Upper lobe of left lung (tissue), 6 donors: ENCODE results near the gene PPFIA2. TPM values are rescaled to one million over a fixed set of nuclear protein-coding genes. Genes with fewer than 3 reads are reported as not detected.

Source experiments
- ATAC-seq, 2 donors: fragments of 200-7000 bp; cut with Tn5 transposase; one replicate each; pipeline ENCODE4 v1.9.1; 2022; ENCODE audit warnings: mild to moderate bottlenecking in 2 of 2, moderate library complexity in 2 of 2; ENCODE audit not compliant: low FRiP score in 2 of 2
- DNase-seq, 2 donors: peaks; one replicate each; pipeline ENCODE4 v3.0.0-alpha.2; 2019 to 2020
- H3K27ac ChIP-seq, 4 donors: fragments of 200-600 bp; sonication (generic); one replicate each; pipeline ENCODE4 v1.5.1; 2016 to 2019
- H3K27me3 ChIP-seq, 4 donors: fragments of 200-600 bp; sonication (generic); one replicate each; pipeline ENCODE4 v1.5.1; 2017 to 2019
- H3K36me3 ChIP-seq, 4 donors: fragments of 200-600 bp; sonication (generic); one replicate each; pipeline ENCODE4 v1.5.1; 2016 to 2019
- H3K4me1 ChIP-seq, 4 donors: fragments of 200-600 bp; sonication (generic); one replicate each; pipeline ENCODE4 v1.5.1; 2018 to 2019
- H3K4me3 ChIP-seq, 4 donors: fragments of 200-600 bp; sonication (generic); one replicate each; pipeline ENCODE4 v1.5.1; 2017 to 2019; ENCODE audit warnings: mild to moderate bottlenecking in 2 of 4, moderate library complexity in 1 of 4
- H3K9me3 ChIP-seq, 4 donors: fragments of 200-600 bp; sonication (generic); one replicate each; pipeline ENCODE4 v1.5.1; 2018 to 2019
- EP300 ChIP-seq, 4 donors: sonication (generic); formaldehyde crosslinking; IDR thresholded peaks; one replicate each; pipeline ENCODE4 v1.5.1; 2017; ENCODE audit warnings: antibody characterized with exemption in 4 of 4, control low read depth in 2 of 4
- POLR2A ChIP-seq, 4 donors: fragments of 450-650 bp; IDR thresholded peaks; one replicate each; pipeline ENCODE4 v1.5.1; 2016 to 2017; ENCODE audit warnings: antibody characterized with exemption in 4 of 4, mild to moderate bottlenecking in 2 of 4
- POLR2AphosphoS5 ChIP-seq, 2 donors: sonication (generic); formaldehyde crosslinking; IDR thresholded peaks; one replicate each; pipeline ENCODE4 v1.5.1; 2017; ENCODE audit warnings: antibody characterized with exemption in 2 of 2
- WGBS, 2 donors: methylation state at CpG; one replicate each; pipeline ENCODE4 v1.1.5; 2017 to 2018; 5-methylcytosine and 5-hydroxymethylcytosine counted together
- total RNA-seq, 6 donors: library from RNA; depleted of rRNA in 4 of 6; stranded (reverse); fragments of >200 nt in 4 of 6; gene quantifications; one replicate each; pipeline versions ENCODE4 v1.1.0 to v1.2.1, GENCODE V29; 2016 to 2021
- TF ChIP-seq, protein P1 (sequence below), 6 experiments: fragments of 450-650 bp in 4 of 6; fragments of 200-600 bp in 2 of 6; sonication (generic) in 2 of 6; IDR thresholded peaks; one replicate each; pipeline ENCODE4 v1.5.1; 2016 to 2019; ENCODE audit warnings: antibody characterized with exemption in 6 of 6
- donor health status: DM: no; HTN: no; CAD: no; lungs with moderate emphysema.
- donor health status: DM: no; HTN: yes; CAD: no; lungs with severe emphysema.

The PPFIA2 gene
- total RNA-seq, 6 donors from 2014 or later, result 1.3 to 7.3 (median 2.6) TPM

- Histone ChIP-seq H3K4me1 (no peaks in the 10 kb centered on the region), H3K9me3 (no peaks in the 10 kb centered on the region), H3K27me3 (no peaks in the 10 kb centered on the region), H3K4me3 (no peak overlapping the region), H3K36me3 (no peaks in the 10 kb centered on the region), H3K27ac (no peak overlapping the region)
- WGBS, 2 donors, result 69 to 77% methylated on average over 3 of the region's 3 CpGs
- TF ChIP-seq POLR2A (IDR thresholded peaks at IDR 0.05) (no peak), POLR2AphosphoS5 (IDR thresholded peaks at IDR 0.05) (no peak), EP300 (IDR thresholded peaks at IDR 0.05) (no peak)
- TF ChIP-seq, protein P1, sequence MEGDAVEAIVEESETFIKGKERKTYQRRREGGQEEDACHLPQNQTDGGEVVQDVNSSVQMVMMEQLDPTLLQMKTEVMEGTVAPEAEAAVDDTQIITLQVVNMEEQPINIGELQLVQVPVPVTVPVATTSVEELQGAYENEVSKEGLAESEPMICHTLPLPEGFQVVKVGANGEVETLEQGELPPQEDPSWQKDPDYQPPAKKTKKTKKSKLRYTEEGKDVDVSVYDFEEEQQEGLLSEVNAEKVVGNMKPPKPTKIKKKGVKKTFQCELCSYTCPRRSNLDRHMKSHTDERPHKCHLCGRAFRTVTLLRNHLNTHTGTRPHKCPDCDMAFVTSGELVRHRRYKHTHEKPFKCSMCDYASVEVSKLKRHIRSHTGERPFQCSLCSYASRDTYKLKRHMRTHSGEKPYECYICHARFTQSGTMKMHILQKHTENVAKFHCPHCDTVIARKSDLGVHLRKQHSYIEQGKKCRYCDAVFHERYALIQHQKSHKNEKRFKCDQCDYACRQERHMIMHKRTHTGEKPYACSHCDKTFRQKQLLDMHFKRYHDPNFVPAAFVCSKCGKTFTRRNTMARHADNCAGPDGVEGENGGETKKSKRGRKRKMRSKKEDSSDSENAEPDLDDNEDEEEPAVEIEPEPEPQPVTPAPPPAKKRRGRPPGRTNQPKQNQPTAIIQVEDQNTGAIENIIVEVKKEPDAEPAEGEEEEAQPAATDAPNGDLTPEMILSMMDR (IDR thresholded peaks at IDR 0.05), result no peak
- no peak for ATAC-seq
- no peak for DNase-seq
Measured at GRCh38 chr12:81539279-81539678, 219.9 kb downstream of the PPFIA2 start.

- TF ChIP-seq EP300 (IDR thresholded peaks at IDR 0.05), result no peak
- no peak for TF ChIP-seq POLR2AphosphoS5 (IDR thresholded peaks at IDR 0.05)
- TF ChIP-seq, protein P1 (IDR thresholded peaks at IDR 0.05), result no peak
- TF ChIP-seq POLR2A (IDR thresholded peaks at IDR 0.05), result no peak
- WGBS, 2 donors, result 67 to 70% methylated on average over 2 of the region's 2 CpGs
- no peak for ATAC-seq
- no peak overlapping the region for H3K4me3 ChIP-seq
- no peaks in the 10 kb centered on the region for H3K36me3 ChIP-seq
- no peak overlapping the region for H3K27ac ChIP-seq
- H3K9me3 ChIP-seq, result no peaks in the 10 kb centered on the region
- H3K4me1 ChIP-seq, result no peaks in the 10 kb centered on the region
- H3K27me3 ChIP-seq, result no peaks in the 10 kb centered on the region
- no peak for DNase-seq
Measured at GRCh38 chr12:81533054-81533453, 226.1 kb downstream of the PPFIA2 start.

DNA sequence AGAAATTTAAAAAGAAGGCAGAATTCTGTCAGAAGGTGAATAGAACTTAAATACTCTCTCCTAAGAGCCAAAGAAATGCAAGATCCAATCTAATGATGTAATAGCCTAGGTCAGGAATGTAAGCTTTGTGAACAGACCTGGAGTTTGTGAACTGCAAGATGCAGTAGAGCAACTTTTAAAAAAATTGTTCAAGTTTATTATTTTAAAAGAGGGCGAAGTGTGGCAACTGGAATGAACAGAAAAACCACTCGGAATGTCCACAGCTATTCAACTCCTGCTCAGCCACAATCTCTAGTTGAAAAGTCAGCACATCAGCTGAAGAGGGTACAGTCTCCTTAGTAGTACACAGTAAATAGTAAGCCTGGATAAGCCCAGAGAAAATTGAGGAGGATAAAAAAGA is 228.8 kb downstream of the PPFIA2 start:
- Histone ChIP-seq H3K4me1 (no peaks in the 10 kb centered on the region), H3K4me3 (no peak overlapping the region), H3K36me3 (no peaks in the 10 kb centered on the region), H3K9me3 (no peaks in the 10 kb centered on the region), H3K27me3 (no peaks in the 10 kb centered on the region), H3K27ac (no peak overlapping the region)
- no peak for TF ChIP-seq POLR2AphosphoS5 (IDR thresholded peaks at IDR 0.05)
- TF ChIP-seq, protein P1 (IDR thresholded peaks at IDR 0.05), result no peak
- TF ChIP-seq POLR2A (IDR thresholded peaks at IDR 0.05), result no peak
- no peak for TF ChIP-seq EP300 (IDR thresholded peaks at IDR 0.05)
- ATAC-seq, result no peak
- DNase-seq, result no peak
- 45 to 52% methylated on average over 2 of the region's 2 CpGs for WGBS, 2 donors

DNA sequence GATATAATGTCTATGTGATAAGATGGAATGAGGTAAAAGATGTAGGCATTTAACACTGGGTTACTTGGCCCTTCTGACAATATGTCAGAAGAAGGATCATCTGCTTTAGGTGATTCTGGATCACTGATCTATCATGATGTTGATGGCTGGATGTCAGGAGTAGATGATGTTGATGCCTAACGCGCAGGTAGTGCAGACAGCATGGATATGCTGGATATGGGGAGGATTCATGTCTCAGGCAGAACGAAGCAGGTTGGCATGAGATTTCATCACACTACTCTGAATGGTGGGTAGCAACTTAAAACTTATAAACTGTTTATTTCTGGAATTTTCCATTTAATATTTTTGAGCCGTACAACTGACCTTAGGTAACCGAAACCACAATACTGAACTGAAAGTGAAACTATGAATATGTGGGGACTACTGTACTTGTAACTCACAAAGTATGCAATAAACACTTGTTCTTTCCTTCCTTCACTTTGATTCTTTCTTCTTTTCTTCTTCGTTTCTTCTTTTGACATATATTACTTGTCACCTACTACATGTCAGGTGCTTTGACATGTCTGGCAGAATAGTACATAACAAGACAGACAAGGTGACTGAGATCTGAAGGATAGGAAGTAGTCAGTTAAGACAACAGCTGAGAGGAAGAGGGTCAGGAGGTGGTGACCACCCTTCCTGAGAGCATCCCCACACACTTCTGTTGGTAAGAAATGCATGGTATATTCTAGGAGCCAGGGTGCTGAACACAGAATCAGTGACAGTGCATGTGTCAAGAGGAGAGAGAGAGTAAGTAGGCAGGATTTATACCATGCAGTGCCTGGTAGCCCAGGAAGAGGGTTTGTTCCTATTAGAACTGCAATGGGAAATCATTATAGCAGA is 238.8 kb downstream of the PPFIA2 start:
- Histone ChIP-seq H3K27me3 (no peaks in the 10 kb centered on the region), H3K36me3 (no peaks in the 10 kb centered on the region), H3K4me1 (peaks cover 0 to 6% (median 0%) of the 10 kb centered on the region in 4 donors), H3K27ac (peak overlapping the region in 1 of 4 donors; percentile 2), H3K4me3 (peak overlapping the region in 3 of 4 donors; percentile 13 to 32 (median 27)), H3K9me3 (no peaks in the 10 kb centered on the region)
- WGBS, 2 donors, result 60 to 67% methylated on average over 6 of the region's 6 CpGs
- no peak for TF ChIP-seq POLR2AphosphoS5 (IDR thresholded peaks at IDR 0.05)
- TF ChIP-seq POLR2A (IDR thresholded peaks at IDR 0.05), result no peak
- TF ChIP-seq EP300 (IDR thresholded peaks at IDR 0.05), result no peak
- TF ChIP-seq, protein P1 (IDR thresholded peaks at IDR 0.05), result no peak
- ATAC-seq, result no peak
- DNase-seq, result no peak
